GM19324 (cell line): ENCODE results near the gene MDH1B.
"Not testable (repeated sequence)": the region's sequence is repeated elsewhere in the genome, so short reads cannot be mapped to it uniquely, and the experiment has no call there.

ENCODE experiments used
- ATAC-seq: cut with Tn5 transposase; IDR thresholded peaks from one replicate; pipeline ENCODE4 v1.9.1; 2021; ENCODE audit warnings: mild to moderate bottlenecking, moderate library complexity; ENCODE audit not compliant: unreplicated experiment, low FRiP score

The MDH1B gene

DNA sequence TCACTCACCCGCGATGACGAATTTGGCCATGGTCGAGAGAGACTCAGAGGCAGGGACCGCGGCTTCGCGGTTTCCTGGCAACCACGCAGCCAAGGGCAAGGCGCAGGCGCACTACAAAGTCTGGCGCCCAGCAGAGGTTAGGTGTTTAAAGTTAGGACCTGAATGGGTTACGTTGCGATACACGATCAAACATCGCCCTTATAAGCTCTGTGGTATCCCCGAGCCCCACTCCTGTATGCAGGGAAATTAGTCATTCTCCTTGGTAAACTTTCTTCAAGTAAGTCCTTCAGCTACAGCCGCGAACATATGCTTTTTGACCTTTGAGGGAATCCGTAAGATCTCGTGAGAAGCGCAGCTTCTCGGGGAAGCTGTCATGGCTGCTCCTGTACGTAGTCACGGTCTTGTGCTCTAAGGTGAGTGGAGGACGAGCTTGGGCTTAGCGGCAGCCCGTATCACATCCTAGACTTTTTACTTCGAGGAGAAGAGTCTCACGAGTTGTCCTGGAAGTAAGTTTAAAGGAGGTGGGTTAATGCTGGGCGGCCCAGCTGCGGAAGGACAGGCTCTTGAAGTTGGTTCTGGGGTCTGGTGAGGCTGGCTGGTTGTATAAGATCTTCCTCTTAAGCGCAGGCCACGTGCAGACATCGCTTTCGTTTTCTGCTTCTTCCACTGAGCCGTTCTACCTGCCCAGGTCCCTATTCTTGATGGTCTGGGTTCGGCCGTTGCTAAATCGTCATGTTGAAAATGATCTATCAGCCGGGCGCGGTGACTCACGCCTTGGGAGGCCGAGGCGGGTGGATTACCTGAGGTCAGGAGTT lies at the start of gene MDH1B, which contains the start of gene FASTKD2:
TSS of gene MDH1B (minus strand) at position 87 of the 815 bp plus-strand sequence. CDS start at position 30, 57 bp downstream.
TSS of gene FASTKD2 (plus strand) at position 365 of the 815 bp plus-strand sequence. CDS start 1,088 bp downstream, outside the sequence.
- peak; percentile 95 for ATAC-seq

DNA sequence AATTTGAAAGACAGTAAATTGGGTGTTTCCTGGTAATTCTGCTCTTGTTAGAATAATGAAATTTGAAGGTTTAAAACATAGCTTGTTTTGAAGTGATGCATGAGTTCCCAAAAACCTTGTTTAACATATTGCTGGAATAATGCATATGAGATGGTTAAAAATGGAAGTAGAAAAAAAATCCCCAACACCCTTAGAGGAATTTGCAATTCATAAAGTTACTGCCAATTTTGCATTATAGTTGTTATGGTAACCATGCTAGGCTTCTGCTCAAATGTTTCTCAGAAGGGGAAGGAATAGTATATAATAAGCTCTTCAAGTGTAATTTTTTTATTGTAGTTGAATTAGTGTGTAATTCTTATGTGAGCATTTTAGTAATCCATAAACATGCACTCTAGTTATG lies 49.4 kb upstream of the MDH1B start:
- ATAC-seq = no peak

DNA sequence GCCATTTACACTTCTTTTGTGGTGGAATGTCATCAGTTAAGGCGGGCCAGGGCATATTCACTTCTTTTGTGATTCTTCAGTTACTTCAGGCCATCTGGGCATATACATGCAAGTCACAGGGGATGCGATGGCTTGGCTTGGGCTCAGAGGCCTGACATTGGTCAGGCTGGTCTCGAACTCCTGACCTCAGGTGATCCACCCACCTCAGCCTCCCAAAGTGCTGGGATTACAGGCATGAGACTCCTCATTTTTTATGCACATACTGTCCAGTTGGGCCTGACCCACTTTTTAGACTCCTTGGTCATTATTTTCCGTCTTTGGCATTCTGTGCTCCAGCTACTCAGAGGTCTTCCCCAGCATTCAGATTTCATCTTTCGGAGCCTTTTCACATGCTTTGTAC lies 47.3 kb upstream of the MDH1B start:
- not testable (repeated sequence) for ATAC-seq

DNA sequence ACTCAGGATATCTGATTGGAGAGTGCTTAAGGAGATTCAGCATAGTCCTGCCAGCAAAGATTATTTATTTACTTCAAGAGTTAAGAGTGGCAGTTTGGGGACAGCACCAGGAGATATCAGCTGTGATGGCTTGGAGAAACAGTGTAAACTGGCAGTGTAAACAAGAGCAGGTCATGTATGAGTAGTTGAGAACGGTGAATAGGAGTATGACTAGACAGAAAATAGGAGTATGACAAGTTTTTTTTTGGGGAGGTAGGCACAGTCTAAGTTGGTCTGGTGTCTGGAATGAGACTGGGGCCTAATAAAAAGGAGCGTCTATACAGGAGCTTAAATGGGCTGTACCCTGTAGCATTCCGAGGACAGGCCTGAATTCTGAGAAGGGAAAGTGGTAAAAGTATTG lies 42.5 kb upstream of the MDH1B start:
- ATAC-seq = not testable (repeated sequence)

DNA sequence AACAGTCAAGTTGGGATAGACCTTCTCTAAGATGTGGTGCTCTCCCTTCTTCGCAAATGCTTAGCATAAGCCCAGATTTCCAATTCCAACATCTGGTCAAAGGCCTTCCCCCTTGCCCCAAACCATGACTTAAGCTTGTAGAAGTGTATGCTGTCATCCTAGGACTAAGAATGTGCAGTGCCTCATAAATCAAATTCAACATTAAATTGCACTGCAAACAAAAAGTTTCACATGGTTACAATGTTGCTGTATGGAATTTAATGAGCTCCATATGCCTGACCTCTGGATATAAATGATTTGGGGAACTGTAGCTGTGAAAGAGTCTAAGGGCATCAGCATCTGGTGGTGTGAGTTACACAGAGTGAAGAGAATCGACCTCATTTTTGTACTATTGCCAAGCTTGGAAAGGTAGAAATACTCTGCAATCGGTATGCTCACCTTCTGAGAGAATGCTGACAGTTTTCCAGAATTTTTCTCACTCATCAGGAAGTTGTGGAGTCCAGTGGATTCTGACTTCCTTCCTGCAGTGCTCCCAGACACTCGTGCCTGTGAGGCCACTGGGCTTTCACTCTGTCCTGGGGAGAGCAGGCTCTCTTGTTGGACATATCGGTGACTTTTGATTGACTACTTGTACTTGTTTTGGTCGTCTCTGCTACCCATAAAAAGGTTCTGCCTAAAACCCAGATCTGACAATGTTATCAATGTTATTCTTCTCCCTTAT lies 40.9 kb upstream of the MDH1B start:
- no peak for ATAC-seq

DNA sequence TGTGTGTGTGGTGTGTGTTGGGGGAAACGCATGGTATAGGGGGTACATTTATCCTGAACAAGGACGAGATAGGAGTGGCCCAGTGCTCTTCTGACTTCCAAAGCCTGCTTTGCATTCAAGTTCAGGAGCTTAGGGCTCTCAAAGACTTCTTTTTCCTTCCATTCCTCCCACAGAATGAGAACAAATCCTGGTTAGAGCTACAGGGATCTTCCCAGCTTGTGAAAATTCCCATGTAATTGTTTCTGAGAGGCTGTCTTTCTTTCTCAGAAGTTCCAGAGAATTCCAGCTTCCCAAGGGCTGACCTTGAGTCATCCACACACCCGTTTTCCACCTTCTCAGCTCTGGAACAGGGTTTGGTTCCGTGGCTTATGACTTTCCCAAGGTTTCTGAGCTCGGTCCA lies 39.2 kb upstream of the MDH1B start:
- ATAC-seq = no peak

DNA sequence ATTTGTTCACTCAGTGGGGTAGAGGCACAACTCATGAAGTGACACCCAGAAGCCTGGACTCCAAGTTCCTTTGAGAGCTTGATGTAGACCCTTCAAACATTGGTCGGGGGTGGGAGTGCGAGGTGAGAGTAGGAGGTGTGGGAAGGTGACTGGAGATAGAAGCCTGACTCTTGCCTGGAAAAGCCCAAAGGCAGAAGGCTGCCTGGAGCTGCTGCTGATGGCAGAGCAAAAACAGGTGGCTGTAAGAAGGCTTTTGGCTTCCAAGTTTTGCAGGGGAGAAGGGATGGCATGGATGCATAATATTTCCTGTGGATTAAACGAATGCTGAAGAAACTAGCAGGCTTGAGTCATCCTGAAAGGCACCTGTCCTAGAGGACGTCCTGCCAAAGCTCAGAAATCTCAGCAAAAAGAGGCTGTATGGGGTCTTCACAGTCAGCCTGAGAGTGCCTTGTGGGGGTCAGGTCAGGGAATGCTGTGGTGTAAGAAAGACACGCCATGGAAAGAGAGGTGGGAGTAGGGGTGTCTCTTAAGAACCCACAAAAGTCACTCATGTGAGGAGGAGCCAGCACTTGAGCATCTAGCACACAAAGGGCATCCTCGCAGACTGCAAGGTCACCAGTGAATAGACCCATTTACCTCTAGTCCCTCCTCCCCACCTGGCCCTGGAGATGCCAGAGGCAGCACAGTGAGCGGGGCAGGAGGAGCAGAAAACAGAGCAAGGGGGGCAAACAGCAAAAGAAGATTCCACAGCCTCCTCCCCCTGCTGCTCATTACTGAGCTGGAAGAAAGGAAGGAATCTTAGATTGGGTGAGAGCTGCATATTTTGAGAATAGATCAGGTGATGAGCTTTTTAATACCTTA lies 37.8 kb upstream of the MDH1B start:
- ATAC-seq = no peak

DNA sequence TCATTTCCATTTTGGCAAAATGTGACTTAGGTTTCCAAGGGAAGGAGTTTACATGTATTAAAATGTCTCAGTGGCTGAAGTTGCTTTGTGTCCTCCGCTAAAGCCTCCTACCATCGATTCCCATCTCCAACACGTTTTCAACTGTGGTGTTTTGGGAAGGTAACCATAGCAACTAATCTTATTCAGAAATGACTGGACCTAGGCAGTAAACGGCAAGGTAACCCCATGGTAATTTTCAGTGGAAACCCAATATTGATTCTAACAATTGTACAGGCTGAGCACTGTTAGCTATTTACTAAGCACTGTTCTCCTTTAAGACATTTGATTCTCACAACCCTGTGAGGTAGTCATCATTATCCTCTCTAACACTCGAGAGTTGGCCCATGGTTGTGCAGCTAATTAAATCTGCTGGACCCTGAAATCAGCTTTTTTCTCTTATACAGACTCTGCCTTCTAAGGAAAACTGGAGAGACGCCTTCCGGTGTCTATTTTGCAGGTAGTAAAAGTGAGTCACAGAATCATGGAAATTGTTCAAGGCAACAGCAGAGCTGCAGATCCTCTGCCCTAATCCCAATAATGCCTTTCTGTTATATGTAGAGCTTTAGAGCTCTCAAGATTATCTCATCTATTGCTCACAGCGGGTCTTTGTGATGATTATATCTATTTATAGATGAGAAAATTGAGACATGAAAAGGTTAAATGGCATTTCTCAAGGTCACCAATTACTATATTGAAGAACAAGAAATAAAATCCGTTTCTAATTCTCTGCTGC lies 36.5 kb upstream of the MDH1B start:
- no peak for ATAC-seq

DNA sequence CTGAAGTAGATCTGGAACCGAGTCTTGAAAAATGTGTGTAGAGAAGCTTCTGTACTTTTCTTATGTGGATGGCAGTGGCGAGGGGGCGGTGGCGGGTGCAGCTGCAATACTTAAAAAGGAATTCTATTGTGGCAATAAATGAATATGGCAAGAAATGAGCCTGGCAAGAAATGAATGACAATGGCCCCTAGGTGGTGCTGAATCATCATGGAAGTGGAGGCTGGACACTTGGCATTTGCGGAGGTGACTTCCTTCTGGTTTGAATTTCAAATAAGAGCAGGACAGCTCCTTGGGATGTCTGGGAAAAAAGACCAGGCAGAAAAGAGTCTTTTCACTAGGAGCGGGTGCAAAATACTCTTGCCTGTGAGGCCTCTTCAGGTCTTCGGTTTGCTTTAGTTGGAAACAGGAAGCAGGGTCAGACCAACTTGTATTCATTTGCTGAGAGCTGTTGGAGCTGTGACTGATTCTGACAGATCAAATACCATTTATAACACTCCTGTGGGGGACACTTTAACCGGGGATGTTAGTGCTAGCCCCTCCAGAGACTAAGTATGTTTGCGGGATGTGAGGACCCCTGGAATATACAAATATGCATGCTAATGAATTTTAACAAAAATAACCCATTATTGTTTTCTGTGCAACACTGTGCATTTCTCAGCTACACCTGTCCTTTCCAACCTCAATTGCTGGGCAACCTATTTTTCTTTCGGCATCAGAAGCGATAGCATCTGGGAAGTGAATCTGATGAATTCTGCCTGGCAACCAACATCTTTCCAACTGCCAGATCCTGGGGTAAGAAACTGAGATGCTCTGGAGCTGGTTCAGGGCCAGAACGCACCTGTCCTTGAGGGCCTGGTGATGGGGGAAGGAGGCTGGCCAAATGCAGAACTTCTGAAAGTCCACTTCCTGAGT lies 35.6 kb upstream of the MDH1B start:
- peak; percentile 40 for ATAC-seq

DNA sequence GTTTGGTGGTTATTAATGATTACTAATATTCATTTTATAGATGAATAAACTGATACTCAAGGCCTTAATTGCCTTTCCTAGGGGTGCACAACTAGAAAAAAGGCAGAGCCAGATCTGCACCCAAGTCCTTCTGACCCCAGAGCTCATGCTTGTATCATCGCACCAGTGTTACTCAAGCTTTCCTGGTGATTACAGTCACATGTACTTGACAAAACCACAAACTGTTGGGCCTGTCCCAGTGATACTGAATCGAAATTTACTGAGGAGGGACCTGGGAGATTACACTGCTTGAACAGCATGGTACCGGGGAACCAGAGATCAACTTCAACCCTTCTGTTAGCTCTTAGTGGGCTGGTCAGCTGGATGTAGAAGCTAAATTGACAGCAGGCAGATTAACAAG lies 34.0 kb upstream of the MDH1B start:
- no peak for ATAC-seq

DNA sequence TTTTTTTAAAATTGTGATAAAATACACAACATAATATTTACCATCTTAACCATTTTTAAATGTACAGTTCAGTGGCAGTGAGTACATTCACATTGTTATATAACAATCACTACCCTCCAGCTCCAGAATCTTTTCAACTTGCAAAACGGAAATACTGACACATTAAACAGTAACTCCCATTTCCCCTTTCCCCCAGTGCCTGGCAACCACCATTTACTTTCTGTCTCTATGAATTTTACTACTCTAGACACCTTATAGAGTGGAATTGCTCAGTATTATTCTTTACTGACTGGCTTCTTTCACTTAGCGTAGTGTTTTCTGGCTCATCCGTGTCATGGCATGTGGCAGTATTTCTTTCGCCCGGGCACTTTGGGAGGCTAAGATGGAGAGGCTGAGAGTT lies 32.9 kb upstream of the MDH1B start:
- peak; percentile 60 for ATAC-seq

DNA sequence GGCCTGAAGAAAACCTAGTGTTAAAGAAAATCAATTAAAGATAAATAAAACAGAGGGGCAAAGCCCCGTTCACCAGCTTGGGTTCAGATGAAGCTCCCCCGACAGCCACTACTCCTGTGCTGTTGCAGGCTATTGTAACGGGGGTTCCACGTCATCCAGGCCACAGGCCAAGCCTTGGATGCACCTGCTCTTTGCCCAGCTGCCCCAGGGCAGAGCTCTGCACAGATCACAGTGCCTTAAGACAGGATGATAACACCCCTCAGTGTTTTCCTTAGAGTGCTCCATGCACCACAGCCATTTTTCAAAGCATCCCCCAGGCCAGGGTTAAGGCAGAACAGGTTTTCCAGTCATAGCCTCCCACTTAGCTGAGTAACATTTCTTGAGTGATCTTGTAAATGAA lies 32.2 kb upstream of the MDH1B start:
- no peak for ATAC-seq

DNA sequence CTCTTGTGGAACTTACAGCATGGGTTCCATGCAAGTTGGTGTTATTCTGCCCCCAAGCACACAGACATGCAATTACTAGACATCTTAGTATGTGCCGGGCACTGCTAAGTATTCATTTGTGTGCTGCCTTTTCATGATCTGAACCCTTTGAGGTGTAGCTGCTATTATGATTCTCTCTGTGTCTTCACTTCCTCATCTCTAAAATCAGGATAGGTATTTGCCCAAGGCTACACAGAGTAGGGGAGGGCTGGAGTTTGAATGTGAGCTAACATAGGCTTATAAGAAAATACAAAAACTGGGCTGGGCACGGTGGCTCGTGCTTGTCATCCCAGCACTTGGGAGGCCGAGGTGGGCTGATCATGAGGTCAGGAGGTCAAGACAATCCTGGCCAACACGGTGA lies 27.5 kb upstream of the MDH1B start:
- ATAC-seq = no peak

DNA sequence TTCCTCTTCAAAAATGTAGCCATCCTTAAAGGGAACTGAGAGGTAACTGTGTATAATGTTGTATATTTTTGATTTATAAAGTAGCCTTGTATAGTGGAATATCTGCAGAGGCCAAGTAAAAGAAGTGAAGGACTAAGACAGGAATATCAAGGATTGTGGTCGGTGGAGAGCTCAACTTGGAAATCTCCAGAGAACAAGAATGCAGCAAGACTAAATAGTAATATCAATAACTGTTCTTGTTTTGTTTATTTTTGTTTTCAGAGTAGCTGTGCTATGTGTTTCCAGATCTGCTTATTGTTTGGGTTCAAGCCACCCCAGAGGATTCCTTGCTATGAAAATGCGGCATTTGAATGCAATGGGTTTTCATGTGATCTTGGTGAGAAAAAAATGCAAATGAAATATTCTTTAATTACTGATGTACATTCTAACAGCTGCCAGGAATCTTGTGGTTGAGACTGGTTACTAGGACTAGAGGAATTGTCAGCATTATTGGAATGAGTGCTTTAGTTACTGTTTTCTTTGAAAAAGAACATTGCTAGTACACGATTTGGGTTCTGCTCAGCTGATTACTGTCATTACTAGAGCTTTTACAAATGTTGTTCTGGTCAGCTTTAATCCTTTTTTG lies 25.3 kb upstream of the MDH1B start:
- ATAC-seq = no peak

DNA sequence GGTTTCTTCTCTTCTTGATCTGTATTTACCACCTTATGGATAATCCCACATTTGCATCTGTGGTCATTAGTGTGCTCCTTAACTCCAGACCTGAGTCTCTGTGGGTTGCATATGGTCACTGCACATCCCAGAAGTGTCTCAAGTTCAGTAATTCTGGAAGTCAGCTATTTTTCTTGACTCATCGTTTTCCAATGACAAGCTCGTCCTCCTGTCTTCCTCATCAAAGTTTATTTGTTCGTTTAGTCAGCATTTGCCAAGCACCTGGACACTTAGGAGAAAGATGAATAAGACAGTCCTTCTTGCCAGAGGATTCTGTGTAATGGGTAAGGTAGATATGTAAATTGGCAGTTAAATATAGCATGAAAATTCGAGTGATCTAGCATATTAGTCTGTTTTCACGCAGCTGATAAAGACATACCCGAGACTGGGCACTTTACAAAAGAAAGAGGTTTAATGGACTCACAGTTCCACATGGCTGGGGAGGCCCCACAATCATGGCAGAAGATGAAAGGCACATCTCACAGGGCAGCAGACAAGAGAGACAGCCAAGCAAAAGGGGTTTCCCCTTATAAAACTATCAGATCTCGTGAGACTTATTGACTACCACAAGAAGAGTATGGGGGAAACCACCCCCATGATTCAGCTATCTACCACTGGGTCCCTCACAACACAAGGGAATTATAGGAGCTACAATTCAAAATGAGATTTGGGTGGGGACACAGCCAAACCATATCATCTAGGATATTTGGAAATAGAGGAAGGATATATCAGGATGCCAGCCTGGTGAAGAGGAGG lies 19.6 kb upstream of the MDH1B start:
- no peak for ATAC-seq

DNA sequence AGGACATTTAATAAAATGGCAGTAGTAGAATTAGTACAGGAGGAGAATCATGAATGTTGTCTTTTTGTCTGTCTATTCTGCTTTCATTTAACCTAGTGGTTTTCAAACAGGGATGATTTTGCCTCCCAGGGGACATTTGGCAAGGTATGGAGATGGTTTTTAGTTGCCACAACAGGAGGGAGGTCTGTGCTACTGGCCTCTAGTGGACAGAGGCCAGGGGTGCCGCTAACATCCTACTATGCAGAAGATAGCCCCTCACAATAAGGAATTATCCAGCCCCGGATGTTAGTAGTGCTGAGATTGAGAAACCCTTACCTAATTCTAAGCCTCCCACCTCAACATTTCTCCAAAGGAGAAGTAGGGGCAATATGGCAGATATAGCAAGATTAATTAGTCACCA lies 18.6 kb upstream of the MDH1B start:
- no peak for ATAC-seq

DNA sequence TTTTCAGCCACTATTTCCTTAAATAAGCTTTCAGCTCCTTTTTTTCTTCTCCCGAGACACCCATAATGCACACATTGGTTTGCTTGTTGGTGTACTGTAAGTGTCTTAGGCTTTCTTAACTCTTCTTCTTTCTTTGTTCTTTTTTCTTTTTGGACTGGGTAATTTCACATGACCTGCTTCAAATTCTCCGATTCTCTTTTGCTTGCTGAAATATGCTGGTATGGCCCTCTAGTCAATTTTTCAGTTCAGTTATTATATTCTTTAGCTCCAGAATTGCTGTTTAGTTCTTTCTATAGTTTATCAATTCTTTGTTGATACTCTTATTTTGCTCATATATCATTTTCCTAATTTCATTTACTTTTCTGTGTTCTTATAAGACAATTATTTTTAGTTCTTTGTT lies 15.5 kb upstream of the MDH1B start:
- no peak for ATAC-seq

DNA sequence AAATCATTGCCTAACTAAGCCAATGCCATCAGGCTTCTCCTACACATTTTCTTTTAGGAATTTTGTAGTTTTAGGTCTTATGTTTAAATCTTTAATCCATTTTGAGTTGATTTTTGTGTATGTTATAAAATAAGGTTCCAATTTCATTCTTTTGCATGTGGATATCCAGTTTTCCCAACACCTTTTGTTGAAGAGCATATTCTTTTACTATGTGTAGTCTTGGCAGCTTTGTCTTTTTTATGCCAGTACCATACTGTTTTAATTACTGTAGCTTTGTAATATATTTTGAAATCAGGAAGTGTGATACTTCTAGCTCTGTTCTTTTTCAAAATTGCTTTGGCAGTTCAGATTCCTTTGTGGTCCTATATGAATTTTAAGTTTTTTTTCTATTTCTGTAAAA lies 11.3 kb upstream of the MDH1B start:
- no peak for ATAC-seq
